ENCODE measurements around the gene WFIKKN1. TPM values are rescaled to one million over a fixed set of nuclear protein-coding genes. Genes with fewer than 3 reads are reported as not detected.

Gene WFIKKN1
- total and polyA plus RNA-seq, 2 of the 13 experiments (the other 11 are each of a cell fraction or from before 2014, with no cell fraction given), result 1.7 to 4.9 TPM

- TF ChIP-seq KIAA2018 (CRISPR knock-in tag; IDR thresholded peaks at IDR 0.05; ENCODE audit: borderline replicate concordance) (no peak), NBN (conservative IDR thresholded peaks at IDR 0.05) (no peak), ZNF337 (CRISPR knock-in tag; IDR thresholded peaks at IDR 0.05; ENCODE audit: borderline replicate concordance, low read depth) (no peak), MBD4 (IDR thresholded peaks at IDR 0.05; ENCODE audit: borderline replicate concordance, low read length) (no peak), ZNF563 (CRISPR knock-in tag; IDR thresholded peaks at IDR 0.05) (no peak; the same call in 1 of the 2 replicates), THAP7 (CRISPR knock-in tag; IDR thresholded peaks at IDR 0.05) (peak; percentile 5; the same call in 1 of the 2 replicates), RAD21 (CRISPR knock-in tag; IDR thresholded peaks at IDR 0.05) (peak; percentile 52; the same call in 1 of the 2 replicates), POGZ (CRISPR knock-in tag; IDR thresholded peaks at IDR 0.05) (no peak), TAF15 (IDR thresholded peaks at IDR 0.05; ENCODE audit: low read depth, low read length, poor library complexity, severe bottlenecking) (peak; percentile 31), ZNF256 (CRISPR knock-in tag; conservative IDR thresholded peaks at IDR 0.05) (no peak), AGO1 (IDR thresholded peaks at IDR 0.05; ENCODE audit: low read depth, low read length, poor library complexity, severe bottlenecking) (peak; percentile 49), ZNF740 (CRISPR knock-in tag; IDR thresholded peaks at IDR 0.05) (peak; percentile 70; the same call in 1 of the 2 replicates), ZNF230 (CRISPR knock-in tag; IDR thresholded peaks at IDR 0.05) (no peak), ZNF619 (CRISPR knock-in tag; IDR thresholded peaks at IDR 0.05) (no peak; the same call in 1 of the 2 replicates), ZBTB7B (CRISPR knock-in tag; IDR thresholded peaks at IDR 0.05) (no peak), ZBTB34 (CRISPR knock-in tag; IDR thresholded peaks at IDR 0.05) (no peak), NFE2L1 (CRISPR knock-in tag; IDR thresholded peaks at IDR 0.05; ENCODE audit: borderline replicate concordance) (no peak), NFIC (IDR thresholded peaks at IDR 0.05; ENCODE audit: low read length) (no peak)
These were observed 10.8 kb downstream of the WFIKKN1 start, which contains the start of gene MCRIP2 (continued) for GRCh38 chr16:641326-642188.
